Esophagus squamous epithelium (tissue), 5 donors: ENCODE data around the gene TNFRSF18. TPM values are rescaled to one million over a fixed set of nuclear protein-coding genes. Genes with fewer than 3 reads are reported as not detected.

Experiments used
- DNase-seq: peaks from one replicate; lab custom pipeline; 2025; lab: John Stamatoyannopoulos, UW
- H3K27ac ChIP-seq, 4 donors: fragments of 200-600 bp; sonication (generic); one replicate each; pipeline ENCODE4 v1.5.1; 2016 to 2019; ENCODE audit warnings: mild to moderate bottlenecking in 1 of 4
- H3K27me3 ChIP-seq, 4 donors: fragments of 200-600 bp; sonication (generic); 1 replicate in 3 of 4; 2 replicates in 1 of 4; pipeline versions ENCODE4 v1.5.1 to v1.6.0; 2017 to 2021; ENCODE audit warnings: antibody characterized with exemption in 1 of 4
- H3K36me3 ChIP-seq, 3 donors: fragments of 200-600 bp; sonication (generic); one replicate each; pipeline ENCODE4 v1.5.1; 2016 to 2019
- H3K4me1 ChIP-seq, 3 donors: fragments of 200-600 bp; sonication (generic); one replicate each; pipeline ENCODE4 v1.5.1; 2017 to 2019
- H3K4me3 ChIP-seq, 4 donors: fragments of 200-600 bp; sonication (generic); 1 replicate in 3 of 4; 2 replicates in 1 of 4; pipeline ENCODE4 v1.5.1; 2016 to 2019; ENCODE audit warnings: mild to moderate bottlenecking in 2 of 4, moderate library complexity in 1 of 4
- H3K9me3 ChIP-seq, 3 donors: fragments of 200-600 bp; sonication (generic); one replicate each; pipeline ENCODE4 v1.5.1; 2016 to 2019
- CTCF ChIP-seq, 6 experiments: fragments of 450-650 bp in 4 of 6; fragments of 200-600 bp in 2 of 6; sonication (generic) in 2 of 6; IDR thresholded peaks; one replicate each; pipeline ENCODE4 v1.5.1; 2016 to 2019; ENCODE audit warnings: antibody characterized with exemption in 6 of 6, mild to moderate bottlenecking in 4 of 6, moderate library complexity in 4 of 6
- POLR2A ChIP-seq, 4 donors: fragments of 450-650 bp; IDR thresholded peaks; one replicate each; pipeline ENCODE4 v1.6.1; 2017; ENCODE audit warnings: antibody characterized with exemption in 4 of 4, mild to moderate bottlenecking in 4 of 4, moderate library complexity in 3 of 4
- WGBS, 2 donors: methylation state at CpG; one replicate each; pipeline ENCODE4 v1.1.5; 2018; 5-methylcytosine and 5-hydroxymethylcytosine counted together
- intact Hi-C: fragments of 100-400 bp; cut with DNase I; formaldehyde crosslinking; loops from one replicate; pipeline ENCODE4 v1.15.0; 2022
- total RNA-seq, 4 donors: library from RNA; depleted of rRNA; stranded (reverse); fragments of >200 nt; gene quantifications; one replicate each; pipeline ENCODE4 v1.1.0, GENCODE V29; 2016
- donor health status: DM: yes; HTN: yes; CAD: no.

TNFRSF18 gene
- total RNA-seq, 4 donors from 2014 or later, result 2.0 to 21.0 (median 2.8) TPM

DNA sequence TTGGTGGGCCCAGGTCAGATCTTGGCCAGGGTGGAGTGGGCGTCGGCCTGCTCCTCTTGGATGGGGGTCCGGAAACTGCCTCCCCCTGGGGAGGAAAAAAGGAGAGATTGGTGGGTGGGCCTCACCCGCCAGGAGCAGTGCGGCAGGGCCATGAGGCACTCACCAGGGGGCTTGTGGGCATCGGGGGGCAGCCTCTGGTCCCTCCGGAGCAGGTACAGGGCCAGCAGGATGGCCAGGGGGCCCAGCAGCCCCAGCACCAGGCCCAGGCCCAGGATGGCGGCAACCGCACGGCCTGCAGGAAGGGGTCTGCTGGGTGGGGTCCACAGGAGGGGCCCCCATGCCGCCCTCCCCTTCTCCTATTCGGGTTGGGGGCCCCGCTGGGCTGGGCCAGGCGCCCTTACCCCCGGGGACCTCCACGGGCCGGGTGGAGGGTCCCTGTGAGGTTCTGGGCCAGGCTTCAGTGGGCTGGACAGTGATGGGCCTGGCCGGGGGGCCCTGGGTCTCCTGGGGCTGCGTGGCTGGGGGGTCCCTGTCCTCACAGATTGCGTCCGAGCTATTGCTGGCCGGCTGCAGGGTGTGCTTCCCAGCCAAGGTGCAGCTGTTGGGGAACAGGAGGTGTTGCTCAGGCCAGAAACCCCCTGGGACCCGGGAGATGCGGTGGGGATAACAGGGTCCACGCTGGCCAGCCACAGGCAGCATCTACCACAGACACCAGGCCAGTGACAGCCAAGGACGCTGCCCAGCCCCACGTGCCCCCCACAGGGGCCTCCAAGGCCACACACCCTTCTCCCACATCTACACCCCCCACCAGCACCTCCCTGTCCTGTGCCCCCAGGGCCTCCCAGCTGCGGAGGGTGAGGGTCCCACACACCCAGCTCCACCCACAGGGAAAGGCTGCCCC lies 5.4 kb upstream of the TNFRSF18 start:
- H3K27me3 ChIP-seq, result peaks cover 0 to 39% (median 0%) of the 10 kb centered on the region in 4 donors
- no peak for DNase-seq
- peak overlapping the region in 2 of 4 donors; percentile 38 to 57 for H3K4me3 ChIP-seq
- intact Hi-C loops, result no loop called here
- peak overlapping the region in 2 of 4 donors; percentile 47 to 68 for H3K27ac ChIP-seq
- H3K36me3 ChIP-seq, result peaks cover 2 to 13% (median 7%) of the 10 kb centered on the region in 3 donors
- H3K4me1 ChIP-seq, result peaks cover 23 to 65% (median 33%) of the 10 kb centered on the region in 3 donors
- WGBS, 2 donors, result 94% methylated on average over 3 of the region's 28 CpGs; no CpG with 5 or more reads in 1 of the 2 donors
- TF ChIP-seq POLR2A (IDR thresholded peaks at IDR 0.05) (no peak), CTCF (IDR thresholded peaks at IDR 0.05) (no peak)
- no peaks in the 10 kb centered on the region for H3K9me3 ChIP-seq

DNA sequence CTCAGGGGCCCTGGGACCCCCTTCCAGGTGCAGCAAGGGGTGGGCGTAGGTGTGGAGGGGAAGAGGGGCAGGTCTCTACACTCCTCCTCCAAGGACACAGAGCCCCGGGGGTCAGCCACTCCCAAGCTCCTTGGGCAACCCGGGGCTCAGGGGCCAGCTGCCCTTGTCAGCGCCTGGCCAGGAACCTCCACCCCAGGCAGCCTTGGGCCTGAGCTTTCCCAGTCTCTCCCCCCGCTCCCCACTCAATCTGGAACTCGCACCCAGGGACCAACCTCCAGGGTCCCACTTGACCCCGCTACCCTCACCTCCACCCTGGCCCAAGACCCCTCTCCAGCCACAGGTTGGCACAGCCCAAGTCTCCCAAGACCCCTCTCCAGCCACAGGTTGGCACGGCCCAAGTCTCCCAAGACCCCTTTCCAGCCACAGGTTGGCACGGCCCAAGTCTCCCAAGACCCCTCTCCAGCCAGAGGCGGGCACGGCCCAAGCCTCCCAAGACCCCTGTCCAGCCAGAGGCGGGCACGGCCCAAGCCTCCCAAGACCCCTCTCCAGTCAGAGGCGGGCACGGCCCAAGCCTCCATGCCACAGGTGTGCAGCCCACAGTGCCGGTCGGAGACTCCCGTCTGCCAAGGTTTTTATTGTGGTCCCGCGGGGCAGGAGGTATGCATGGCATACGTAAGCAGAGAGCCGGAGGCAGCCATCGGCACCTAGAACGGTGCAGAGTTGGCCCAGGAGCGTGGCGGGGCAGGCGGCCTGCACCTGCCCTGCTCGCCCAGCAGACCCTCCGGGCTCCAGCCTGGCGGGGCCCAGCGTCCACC lies 4.5 kb upstream of the TNFRSF18 start:
- Histone ChIP-seq H3K9me3 (no peaks in the 10 kb centered on the region), H3K36me3 (peaks cover 0 to 5% (median 0%) of the 10 kb centered on the region in 3 donors), H3K4me3 (no peak overlapping the region), H3K4me1 (peaks cover 32 to 73% (median 42%) of the 10 kb centered on the region in 3 donors), H3K27ac (no peak overlapping the region), H3K27me3 (peaks cover 0 to 48% (median 0%) of the 10 kb centered on the region in 4 donors)
- WGBS, 2 donors, result 88 to 97% methylated on average over 8 to 10 of the region's 31 CpGs
- DNase-seq, result no peak
- intact Hi-C loops, result no loop called here
- TF ChIP-seq CTCF (IDR thresholded peaks at IDR 0.05), result no peak

DNA sequence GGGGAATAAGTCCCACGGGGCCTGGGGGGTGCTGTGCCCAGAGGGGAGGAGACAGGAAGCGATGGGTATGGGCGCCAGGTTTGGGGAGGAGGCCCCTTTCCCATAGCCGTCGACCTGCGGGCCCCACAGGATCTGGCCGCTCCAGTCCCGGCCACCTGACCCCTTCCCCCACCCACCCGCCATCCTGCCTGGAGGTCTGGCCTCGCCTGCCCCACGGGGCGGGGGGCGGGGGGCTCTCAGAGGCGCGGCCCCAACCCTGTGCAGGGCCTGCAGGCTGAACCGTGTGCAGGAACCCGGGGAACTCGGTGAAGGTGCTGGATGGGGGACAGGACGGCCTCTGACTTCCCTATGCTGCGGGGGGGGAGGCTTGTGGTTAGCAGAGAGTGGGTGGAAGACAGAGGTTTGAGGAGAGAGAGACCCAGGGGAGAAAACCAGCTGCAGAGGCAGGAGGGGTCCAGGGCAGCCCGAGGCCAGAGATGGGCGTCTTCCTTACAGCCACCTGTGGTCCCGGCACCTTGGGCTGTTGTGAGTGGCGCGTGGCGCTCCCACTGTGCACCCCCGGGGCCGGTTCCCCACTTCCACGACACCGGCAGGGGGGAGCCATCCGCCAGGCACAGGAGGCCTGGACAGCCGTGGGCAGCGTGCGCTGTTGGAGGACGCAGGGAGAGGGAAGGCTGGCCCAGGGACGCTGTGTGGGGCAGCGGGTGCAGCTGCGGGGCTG lies 2.5 kb upstream of the TNFRSF18 start:
- Histone ChIP-seq H3K4me3 (peak overlapping the region in 3 of 4 donors; percentile 24 to 57 (median 27)), H3K9me3 (no peaks in the 10 kb centered on the region), H3K36me3 (no peaks in the 10 kb centered on the region), H3K4me1 (peaks cover 34 to 69% (median 36%) of the 10 kb centered on the region in 3 donors), H3K27me3 (peaks cover 0 to 66% (median 0%) of the 10 kb centered on the region in 4 donors), H3K27ac (peak overlapping the region in 2 of 4 donors; percentile 55 to 82)
- TF ChIP-seq CTCF (IDR thresholded peaks at IDR 0.05) (no peak), POLR2A (IDR thresholded peaks at IDR 0.05) (no peak)
- intact Hi-C loops, result no loop called here
- WGBS, 2 donors, result 62 to 73% methylated on average over 9 to 14 of the region's 38 CpGs
- DNase-seq, result no peak

GRCh38 chr1:1207571-1207892 lies 1.1 kb upstream of the TNFRSF18 start:
- no peak for TF ChIP-seq CTCF (IDR thresholded peaks at IDR 0.05)
- TF ChIP-seq POLR2A (IDR thresholded peaks at IDR 0.05), result no peak
- WGBS, 2 donors, result 60 to 87% methylated on average over 1 to 3 of the region's 11 CpGs
- no peak for DNase-seq
- Histone ChIP-seq H3K9me3 (no peaks in the 10 kb centered on the region), H3K36me3 (no peaks in the 10 kb centered on the region), H3K4me1 (peaks cover 26 to 67% (median 34%) of the 10 kb centered on the region in 3 donors), H3K27ac (peak overlapping the region in 1 of 4 donors; percentile 82), H3K4me3 (peak overlapping the region in 1 of 4 donors; percentile 57), H3K27me3 (peaks cover 0 to 80% (median 0%) of the 10 kb centered on the region in 4 donors)
- intact Hi-C loops, result no loop called here
